Panc1 (cell line): ENCODE results near the gene UBE2K. TPM values are rescaled to one million over a fixed set of nuclear protein-coding genes. Genes with fewer than 3 reads are reported as not detected.
"Not testable (repeated sequence)": the region's sequence is repeated elsewhere in the genome, so short reads cannot be mapped to it uniquely, and the experiment has no call there.

ENCODE experiments used
- ATAC-seq: fragments of 200-7000 bp; cut with Tn5 transposase; 2 replicates; pipeline ENCODE4 v1.9.1; 2020; ENCODE audit warnings: mild to moderate bottlenecking, moderate library complexity
- BruUV-seq: library from RNA; stranded (reverse); fragments of 400-500 nt; replicated peaks from 2 replicates; lab custom pipeline; 2021; lab: Mats Ljungman, UMichigan
- CTCF ChIA-PET: fragments of 300-600 bp; sonication (Branson Sonifier 250); formaldehyde crosslinking; loops from one replicate; lab custom pipeline; 2022; ENCODE audit warnings: antibody characterized with exemption; lab: Charles Lee
- POLR2A ChIA-PET: fragments of 300-600 bp; sonication (Branson Sonifier 250); formaldehyde crosslinking; loops from one replicate; lab custom pipeline; 2022; ENCODE audit warnings: antibody characterized with exemption; lab: Charles Lee
- DNase-seq: peaks from one replicate; pipeline ENCODE4 v3.0.0-alpha.2; 2010; ENCODE audit warnings: low read depth, low spot score
- H3K27ac ChIP-seq: 2 replicates; pipeline ENCODE4 v1.5.1; 2011; ENCODE audit warnings: mild to moderate bottlenecking, low read length, inconsistent platforms
- H3K27me3 ChIP-seq: fragments of 200-500 bp; sonication (Bioruptor generic); 2 replicates; pipeline ENCODE4 v1.6.0; 2014; ENCODE audit warnings: low read length, inconsistent platforms; ENCODE audit not compliant: control insufficient read depth, insufficient read depth
- H3K36me3 ChIP-seq: fragments of 200-500 bp; sonication (Bioruptor generic); 2 replicates; pipeline ENCODE4 v1.5.1; 2014; ENCODE audit warnings: inconsistent platforms, mild to moderate bottlenecking, low read length, moderate library complexity; ENCODE audit not compliant: control insufficient read depth, insufficient read depth
- H3K4me1 ChIP-seq: 2 replicates; pipeline ENCODE4 v1.5.1; 2011; ENCODE audit warnings: inconsistent platforms, mild to moderate bottlenecking, low read length, moderate library complexity; ENCODE audit not compliant: control insufficient read depth, insufficient read depth
- H3K4me3 ChIP-seq, 2 experiments: 2 replicates each; pipeline ENCODE4 v1.5.1; 2011 to 2012; ENCODE audit warnings: low read depth in 2 of 2, low read length in 2 of 2, mild to moderate bottlenecking in 2 of 2, inconsistent platforms in 1 of 2, moderate library complexity in 1 of 2
- H3K9me3 ChIP-seq: fragments of 200-500 bp; sonication (Bioruptor generic); 2 replicates; pipeline ENCODE4 v1.5.1; 2014; ENCODE audit warnings: low read depth, mild to moderate bottlenecking, inconsistent platforms, low read length, moderate library complexity; ENCODE audit not compliant: control insufficient read depth, insufficient read depth
- POLR2AphosphoS5 ChIP-seq: IDR thresholded peaks from 2 replicates; pipeline ENCODE4 v1.6.1; 2012; ENCODE audit warnings: mild to moderate bottlenecking, low read depth, low read length, moderate library complexity
- REST ChIP-seq, 2 experiments: IDR thresholded peaks; 2 replicates each; pipeline ENCODE4 v1.6.1; 2011 to 2012; ENCODE audit warnings: low read depth in 2 of 2, control low read depth in 1 of 2, low read length in 1 of 2, mild to moderate bottlenecking in 1 of 2, moderate library complexity in 1 of 2; ENCODE audit not compliant: insufficient read depth in 1 of 2
- SIN3A ChIP-seq: IDR thresholded peaks from 2 replicates; pipeline ENCODE4 v1.6.1; 2012; ENCODE audit warnings: low read depth, mild to moderate bottlenecking, low read length, moderate library complexity, borderline replicate concordance; ENCODE audit not compliant: insufficient read depth
- TCF7L2 ChIP-seq: IDR thresholded peaks from 2 replicates; pipeline ENCODE4 v1.6.1; 2011; ENCODE audit warnings: mild to moderate bottlenecking, low read depth, low read length, inconsistent platforms
- in situ Hi-C: cut with HindIII; loops from 2 replicates; pipeline ENCODE4 v1.10.0; 2016; ENCODE audit warnings: low sequenced_read_pairs, low pct_unique_long_range_greater_than_20kb
- intact Hi-C: fragments of 100-400 bp; cut with micrococcal nuclease; formaldehyde crosslinking; loops from one replicate; pipeline ENCODE4 v1.10.0; 2022; ENCODE audit not compliant: unreplicated experiment
- total RNA-seq: library from RNA; stranded (reverse); gene quantifications from one replicate; pipeline ENCODE4 v1.2.1, GENCODE V29; 2021; ENCODE audit not compliant: unreplicated experiment
- TF ChIP-seq, protein P1 (sequence below): fragments of 450-650 bp; IDR thresholded peaks from 2 replicates; pipeline ENCODE4 v1.5.1; 2017; ENCODE audit warnings: mild to moderate bottlenecking

Gene UBE2K
- total RNA-seq, 1 experiment from 2014 or later: 84.1 TPM

DNA sequence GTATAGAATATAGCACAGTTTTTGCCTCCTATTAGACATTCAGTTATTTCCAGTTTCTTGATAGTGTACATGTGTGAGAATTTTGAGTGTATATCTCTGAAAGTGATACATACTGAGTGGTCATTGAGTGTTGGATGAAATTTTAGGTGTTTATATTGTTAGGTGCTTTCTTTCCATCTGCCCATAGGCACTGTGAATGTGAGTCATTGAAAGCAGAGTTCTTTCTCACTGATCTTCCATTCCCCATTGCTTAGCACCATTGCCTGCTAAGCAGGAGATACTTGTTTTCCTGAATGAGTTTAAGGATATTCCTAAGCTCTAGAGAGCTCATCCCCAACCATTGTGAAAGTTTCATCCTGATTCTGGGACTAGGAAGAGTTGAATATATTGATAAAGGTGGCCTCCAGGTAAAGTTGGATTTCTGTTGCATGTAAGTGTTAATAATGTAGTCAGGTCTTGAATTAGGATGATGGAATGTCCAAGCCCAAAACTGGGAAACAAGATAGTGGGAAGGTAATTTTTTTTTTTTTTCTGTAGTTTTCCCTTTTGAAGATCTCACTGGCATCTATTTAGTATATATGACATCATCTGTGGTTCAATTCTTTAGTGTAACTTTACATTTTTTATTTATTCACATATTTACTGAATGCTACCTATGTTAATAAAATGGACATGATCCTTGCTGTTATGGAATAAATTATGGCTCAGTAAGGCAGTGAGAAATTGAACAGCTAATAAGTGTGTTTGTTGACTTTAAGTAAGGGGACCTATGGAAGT lies 22.1 kb downstream of the UBE2K start:
- H3K9me3 ChIP-seq: no peaks in the 10 kb centered on the region
- no peak for TF ChIP-seq REST (IDR thresholded peaks at IDR 0.05; ENCODE audit: insufficient read depth in 1 of 2, low read depth in 2 of 2, low read length in 1 of 2)
- TF ChIP-seq SIN3A: no peak
- TF ChIP-seq, protein P1, sequence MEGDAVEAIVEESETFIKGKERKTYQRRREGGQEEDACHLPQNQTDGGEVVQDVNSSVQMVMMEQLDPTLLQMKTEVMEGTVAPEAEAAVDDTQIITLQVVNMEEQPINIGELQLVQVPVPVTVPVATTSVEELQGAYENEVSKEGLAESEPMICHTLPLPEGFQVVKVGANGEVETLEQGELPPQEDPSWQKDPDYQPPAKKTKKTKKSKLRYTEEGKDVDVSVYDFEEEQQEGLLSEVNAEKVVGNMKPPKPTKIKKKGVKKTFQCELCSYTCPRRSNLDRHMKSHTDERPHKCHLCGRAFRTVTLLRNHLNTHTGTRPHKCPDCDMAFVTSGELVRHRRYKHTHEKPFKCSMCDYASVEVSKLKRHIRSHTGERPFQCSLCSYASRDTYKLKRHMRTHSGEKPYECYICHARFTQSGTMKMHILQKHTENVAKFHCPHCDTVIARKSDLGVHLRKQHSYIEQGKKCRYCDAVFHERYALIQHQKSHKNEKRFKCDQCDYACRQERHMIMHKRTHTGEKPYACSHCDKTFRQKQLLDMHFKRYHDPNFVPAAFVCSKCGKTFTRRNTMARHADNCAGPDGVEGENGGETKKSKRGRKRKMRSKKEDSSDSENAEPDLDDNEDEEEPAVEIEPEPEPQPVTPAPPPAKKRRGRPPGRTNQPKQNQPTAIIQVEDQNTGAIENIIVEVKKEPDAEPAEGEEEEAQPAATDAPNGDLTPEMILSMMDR: no peak
- TF ChIP-seq POLR2AphosphoS5: no peak
- no peak for TF ChIP-seq TCF7L2
- intact Hi-C loops (no loop called here), in situ Hi-C loops (no loop called here)
- ATAC-seq: no peak
- BruUV-seq: TSS peak; percentile 22
- CTCF ChIA-PET: no interaction called here
- H3K27me3 ChIP-seq: no peaks in the 10 kb centered on the region
- H3K4me1 ChIP-seq: peaks cover 3% of the 10 kb centered on the region; the same call in 1 of the 2 replicates
- H3K36me3 ChIP-seq: no peaks in the 10 kb centered on the region
- no peak overlapping the region for H3K4me3 ChIP-seq
- no peak for DNase-seq
- POLR2A ChIA-PET: no interaction called here
- H3K27ac ChIP-seq: no peak overlapping the region

DNA sequence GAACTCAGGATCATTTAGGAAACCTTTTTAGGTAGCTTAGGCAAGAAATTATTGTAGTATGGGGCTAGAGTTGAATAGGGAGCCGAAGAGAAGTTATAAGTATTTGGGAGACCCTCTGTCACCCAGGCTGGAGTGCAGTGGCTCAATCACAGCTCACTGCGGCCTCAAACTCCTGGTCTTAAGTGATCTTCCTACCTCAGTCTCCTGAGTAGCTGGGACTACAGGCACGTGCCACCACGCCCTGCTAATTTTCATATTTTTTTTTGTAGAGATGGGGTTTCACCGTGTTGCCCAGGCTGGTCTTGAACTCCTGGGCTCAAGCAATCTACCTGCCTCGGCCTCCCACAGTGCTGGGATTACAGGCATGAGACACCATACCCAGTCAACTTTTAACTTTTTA lies 23.3 kb downstream of the UBE2K start:
- CTCF ChIA-PET, BruUV-seq, intact Hi-C loops, H3K4me1 ChIP-seq, ATAC-seq, H3K27ac ChIP-seq, H3K4me3 ChIP-seq, in situ Hi-C loops, DNase-seq, H3K27me3 ChIP-seq, H3K36me3 ChIP-seq, H3K9me3 ChIP-seq: not testable (repeated sequence)
- POLR2A ChIA-PET: interaction anchor here (0.6 kb wide), 1 partner anchor 8 kb away, joined by 3 read pairs; no protein-coding TSS in a partner anchor

GRCh38 chr4:39721788-39722187 lies 23.9 kb downstream of the UBE2K start:
- ATAC-seq: no peak
- CTCF ChIA-PET: no interaction called here
- intact Hi-C loops: no loop called here

More at GRCh38 chr4:39721788-39722187, 23.9 kb downstream of the UBE2K start:
- Histone ChIP-seq H3K36me3 (no peaks in the 10 kb centered on the region), H3K27ac (no peak overlapping the region), H3K4me1 (peaks cover 3% of the 10 kb centered on the region; the same call in 1 of the 2 replicates), H3K4me3 (no peak overlapping the region), H3K9me3 (no peaks in the 10 kb centered on the region), H3K27me3 (no peaks in the 10 kb centered on the region)
- POLR2A ChIA-PET: no interaction called here
- in situ Hi-C loops: no loop called here
- no TSS peak for BruUV-seq
- no peak for DNase-seq
- TF ChIP-seq REST (IDR thresholded peaks at IDR 0.05; ENCODE audit: insufficient read depth in 1 of 2, low read depth in 2 of 2, low read length in 1 of 2): no peak
- TF ChIP-seq SIN3A: no peak
